ENCODE measurements around the gene CYP3A4. TPM values are rescaled to one million over a fixed set of nuclear protein-coding genes. Genes with fewer than 3 reads are reported as not detected.

Gene CYP3A4
- total and polyA plus RNA-seq, 2 of the 8 experiments (the other 6 are each of a cell fraction or from before 2014, with no cell fraction given) = not detected

Small RNAs within 50 kb of the gene (small RNA-seq; reads per million reads assigned to genes)
- not detected for gene CYP3A137P (ENCODE audit: insufficient read depth)

Other genes with a start within 250 kb of the CYP3A4 start
- 7.5 and 7.6 TPM in 2 replicates for gene FAM200A, start 232.1 kb downstream of the CYP3A4 start, total RNA-seq (2021; fragmentation: NEBNext Ultra II Directional; extraction: Animal tissue kit (Norgen Biotek cat#: 25700))
- gene FAM200A, start 232.1 kb downstream of the CYP3A4 start, polyA plus RNA-seq (2011; rRNA removed) = 3.2 and 4.3 TPM in 2 replicates
- 36.7 and 37.8 TPM in 2 replicates for gene ZNF655, start 225.5 kb downstream of the CYP3A4 start, total RNA-seq (2021; fragmentation: NEBNext Ultra II Directional; extraction: Animal tissue kit (Norgen Biotek cat#: 25700))
- gene ZNF655, start 225.5 kb downstream of the CYP3A4 start, polyA plus RNA-seq (2011; rRNA removed) = 27.1 and 30.7 TPM in 2 replicates
- not detected in 2 replicates for gene TMEM225B, start 185.9 kb downstream of the CYP3A4 start, total RNA-seq (2021; fragmentation: NEBNext Ultra II Directional; extraction: Animal tissue kit (Norgen Biotek cat#: 25700))
- 0.63 and 0.68 TPM in 2 replicates for gene TMEM225B, start 185.9 kb downstream of the CYP3A4 start, polyA plus RNA-seq (2011; rRNA removed)
- gene ZSCAN25, start 167.2 kb downstream of the CYP3A4 start, total RNA-seq (2021; fragmentation: NEBNext Ultra II Directional; extraction: Animal tissue kit (Norgen Biotek cat#: 25700)) = 16.5 and 18.6 TPM in 2 replicates
- 10.1 and 12.1 TPM in 2 replicates for gene ZSCAN25, start 167.2 kb downstream of the CYP3A4 start, polyA plus RNA-seq (2011; rRNA removed)
- not detected in 2 replicates for gene CYP3A5, start 104.2 kb downstream of the CYP3A4 start, total RNA-seq (2021; fragmentation: NEBNext Ultra II Directional; extraction: Animal tissue kit (Norgen Biotek cat#: 25700))
- 0.06 TPM in 1 of 2 replicates, not detected in the other for gene CYP3A5, start 104.2 kb downstream of the CYP3A4 start, polyA plus RNA-seq (2011; rRNA removed)
- gene CYP3A7, start 49.0 kb downstream of the CYP3A4 start, total RNA-seq (2021; fragmentation: NEBNext Ultra II Directional; extraction: Animal tissue kit (Norgen Biotek cat#: 25700)) = not detected in 2 replicates
- gene CYP3A7, start 49.0 kb downstream of the CYP3A4 start, polyA plus RNA-seq (2011; rRNA removed) = not detected in 2 replicates
- not detected in 2 replicates for gene CYP3A43, start 43.8 kb upstream of the CYP3A4 start, total RNA-seq (2021; fragmentation: NEBNext Ultra II Directional; extraction: Animal tissue kit (Norgen Biotek cat#: 25700))
- 0.06 TPM in 1 of 2 replicates, not detected in the other for gene CYP3A43, start 43.8 kb upstream of the CYP3A4 start, polyA plus RNA-seq (2011; rRNA removed)
- not detected in 2 replicates for gene OR2AE1, start 92.8 kb upstream of the CYP3A4 start, total RNA-seq (2021; fragmentation: NEBNext Ultra II Directional; extraction: Animal tissue kit (Norgen Biotek cat#: 25700))
- gene OR2AE1, start 92.8 kb upstream of the CYP3A4 start, polyA plus RNA-seq (2011; rRNA removed) = not detected in 2 replicates
- 6.6 and 7.3 TPM in 2 replicates for gene TRIM4, start 135.3 kb upstream of the CYP3A4 start, total RNA-seq (2021; fragmentation: NEBNext Ultra II Directional; extraction: Animal tissue kit (Norgen Biotek cat#: 25700))
- gene TRIM4, start 135.3 kb upstream of the CYP3A4 start, polyA plus RNA-seq (2011; rRNA removed) = 0.02 and 0.03 TPM in 2 replicates
- 2.5 and 3.0 TPM in 2 replicates for gene GJC3, start 145.4 kb upstream of the CYP3A4 start, total RNA-seq (2021; fragmentation: NEBNext Ultra II Directional; extraction: Animal tissue kit (Norgen Biotek cat#: 25700))
- gene GJC3, start 145.4 kb upstream of the CYP3A4 start, polyA plus RNA-seq (2011; rRNA removed) = 1.7 and 2.7 TPM in 2 replicates
- 0.29 and 0.52 TPM in 2 replicates for gene AZGP1, start 191.8 kb upstream of the CYP3A4 start, total RNA-seq (2021; fragmentation: NEBNext Ultra II Directional; extraction: Animal tissue kit (Norgen Biotek cat#: 25700))
- gene AZGP1, start 191.8 kb upstream of the CYP3A4 start, polyA plus RNA-seq (2011; rRNA removed) = 0.57 and 0.68 TPM in 2 replicates
- gene ZKSCAN1, start 231.4 kb upstream of the CYP3A4 start, total RNA-seq (2021; fragmentation: NEBNext Ultra II Directional; extraction: Animal tissue kit (Norgen Biotek cat#: 25700)) = 37.7 and 40.6 TPM in 2 replicates
- 8.2 and 9.3 TPM in 2 replicates for gene ZKSCAN1, start 231.4 kb upstream of the CYP3A4 start, polyA plus RNA-seq (2011; rRNA removed)